GM21717 (cell line): ENCODE data around the gene SLC6A3.

Source experiments
- ATAC-seq: cut with Tn5 transposase; IDR thresholded peaks from one replicate; pipeline ENCODE4 v1.9.1; 2021; ENCODE audit warnings: mild to moderate bottlenecking, moderate library complexity; ENCODE audit not compliant: unreplicated experiment

SLC6A3 gene

DNA sequence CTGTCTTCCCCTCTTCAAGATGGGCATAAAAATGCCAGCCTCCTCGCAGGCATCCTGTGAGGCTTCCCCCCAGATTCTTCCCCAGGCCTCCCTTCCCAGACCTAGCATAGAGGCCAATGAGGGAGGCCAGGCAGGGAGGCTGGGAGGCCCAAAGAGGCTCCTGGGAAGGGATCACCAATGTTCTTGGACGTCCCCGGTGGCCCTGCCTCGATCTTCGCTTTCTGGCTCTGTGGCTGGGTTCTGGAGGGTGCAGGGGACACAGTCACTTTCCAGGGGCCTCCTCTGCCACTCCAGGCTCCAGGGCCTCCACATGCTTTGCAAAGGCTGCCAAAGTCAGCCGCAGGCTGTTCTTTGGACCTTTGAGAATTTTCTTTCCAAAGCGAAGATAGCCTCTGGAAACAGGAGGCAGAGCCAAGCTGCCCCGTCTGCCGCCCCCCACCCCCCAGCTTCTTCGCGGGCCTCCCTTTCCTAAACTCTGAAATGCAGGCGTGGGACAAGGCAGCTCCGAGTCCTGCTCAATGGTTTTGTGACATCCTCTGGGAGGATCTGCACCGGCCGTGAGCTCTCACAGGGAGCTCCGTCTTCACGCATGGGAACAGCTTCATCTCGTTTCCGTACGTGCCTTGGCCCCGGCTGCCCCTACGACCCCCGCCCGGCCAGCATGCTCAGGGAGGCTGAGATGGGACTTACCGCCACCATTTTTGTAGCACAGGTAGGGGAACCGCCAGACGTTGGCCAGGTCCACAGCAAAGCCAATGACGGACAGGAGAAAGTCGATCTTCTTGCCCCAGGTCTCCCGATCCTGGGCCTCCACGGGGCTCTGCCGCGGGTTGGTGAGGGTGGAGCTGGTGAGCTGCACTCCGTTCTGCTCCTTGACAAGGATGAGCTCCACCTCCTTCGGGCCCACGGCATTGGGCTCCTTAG, 2.8 kb downstream of the SLC6A3 start:
- ATAC-seq = no peak

- no peak for ATAC-seq
Observed at GRCh38 chr5:1441166-1441865, 3.9 kb downstream of the SLC6A3 start.

DNA sequence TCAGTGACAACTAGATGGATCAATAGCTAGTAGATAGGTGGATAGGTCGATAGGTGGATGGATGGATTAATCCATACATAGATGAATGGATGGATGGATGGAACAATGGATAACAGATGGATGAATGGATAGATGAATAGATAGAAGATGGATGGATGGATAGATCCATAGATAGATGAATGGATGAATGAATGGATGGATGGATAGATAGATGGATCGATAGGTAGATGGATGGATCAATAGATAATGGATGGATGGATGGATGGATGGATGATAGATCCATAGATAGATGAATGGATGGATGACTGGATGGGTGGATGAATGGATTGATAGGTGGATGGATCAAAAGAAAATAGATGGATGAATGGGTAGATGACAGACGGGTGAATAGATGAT, 5.1 kb downstream of the SLC6A3 start:
- ATAC-seq = no peak

GRCh38 chr5:1439388-1440097, 5.7 kb downstream of the SLC6A3 start:
- ATAC-seq = no peak

GRCh38 chr5:1438871-1439270, 6.4 kb downstream of the SLC6A3 start:
- ATAC-seq = no peak

DNA sequence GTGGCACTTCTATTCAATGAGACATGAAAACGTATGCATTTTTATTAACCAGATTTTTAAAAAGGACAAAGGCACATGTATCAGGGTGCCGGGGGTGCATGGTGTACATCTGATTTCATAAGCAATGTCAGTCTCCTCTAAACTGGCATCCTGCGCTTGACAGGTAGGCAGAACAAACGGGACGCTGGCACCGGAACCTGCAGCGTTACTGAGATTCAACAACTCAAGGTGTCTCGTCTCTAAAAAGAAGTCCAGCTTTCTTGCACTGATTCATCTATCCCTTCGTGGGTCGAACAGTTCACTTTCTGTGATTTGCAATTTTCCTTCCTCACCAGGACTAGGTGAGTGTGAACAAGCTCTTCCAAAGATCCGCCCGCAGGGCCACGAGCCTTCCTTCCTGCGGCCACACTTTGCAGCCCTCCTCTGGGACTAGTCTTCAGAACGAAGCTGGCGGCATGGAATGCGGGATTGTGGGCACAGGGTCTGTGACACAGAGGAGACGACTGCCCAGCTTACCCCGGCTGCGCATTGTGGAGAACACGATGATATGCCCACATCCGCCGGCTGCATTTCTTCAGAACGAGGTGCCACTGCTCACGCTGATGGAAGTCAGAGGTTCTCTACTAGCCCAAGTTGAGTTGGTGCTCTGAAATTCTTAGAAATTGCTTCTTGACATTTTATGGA, 7.2 kb downstream of the SLC6A3 start:
- no peak for ATAC-seq

DNA sequence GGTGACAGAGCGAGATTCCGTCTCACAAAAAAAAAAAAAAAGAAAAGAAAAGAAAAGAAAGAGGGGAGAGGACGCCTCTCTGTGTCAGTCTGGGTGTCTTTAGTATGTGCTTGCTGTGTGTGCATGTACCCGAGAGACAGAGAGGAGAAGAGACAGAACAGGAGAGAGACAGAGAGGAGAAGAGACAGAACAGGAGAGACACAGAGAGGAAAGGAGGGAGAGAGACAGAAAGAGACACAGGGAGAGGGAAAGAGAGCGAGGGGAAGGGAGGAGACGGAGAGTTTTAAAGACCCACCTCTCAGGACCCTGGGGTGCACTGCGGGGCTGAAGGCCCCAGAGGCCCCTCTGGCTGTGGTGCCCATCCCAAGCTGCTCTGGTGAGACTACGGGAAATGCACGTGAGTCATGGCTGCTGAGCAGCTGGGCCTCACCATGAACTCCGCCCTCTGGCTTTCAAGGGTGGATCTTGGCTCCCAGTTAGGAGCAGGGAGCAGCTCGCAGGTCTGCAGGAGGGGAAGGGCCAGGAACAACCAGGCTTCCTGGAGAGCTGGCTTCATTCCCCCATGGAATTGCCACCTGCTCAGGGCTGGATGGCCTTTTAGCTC, 7.9 kb downstream of the SLC6A3 start:
- no peak for ATAC-seq

GRCh38 chr5:1436681-1437080, 8.6 kb downstream of the SLC6A3 start:
- ATAC-seq = no peak

- ATAC-seq = no peak
Observed at GRCh38 chr5:1436036-1436435, 9.2 kb downstream of the SLC6A3 start.

DNA sequence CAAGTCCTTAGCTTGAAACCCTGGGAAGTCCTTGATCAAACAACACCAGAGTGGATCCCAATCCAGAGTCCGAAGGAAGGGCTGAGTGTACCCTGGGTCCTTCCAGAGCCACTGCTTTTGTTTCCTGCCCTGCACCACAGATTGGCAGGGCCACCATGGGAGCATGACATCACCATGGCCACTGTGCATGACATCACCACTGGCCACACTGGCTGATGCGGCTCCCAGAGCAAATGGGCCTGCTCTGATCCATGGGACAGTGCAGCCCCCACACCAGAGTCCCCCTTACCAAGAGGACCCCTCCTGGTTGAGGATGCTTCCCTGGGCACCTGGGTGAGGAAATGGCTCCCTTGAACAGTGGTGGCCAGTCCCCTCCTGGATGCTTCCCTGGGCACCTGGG, 9.9 kb downstream of the SLC6A3 start:
- ATAC-seq = no peak

DNA sequence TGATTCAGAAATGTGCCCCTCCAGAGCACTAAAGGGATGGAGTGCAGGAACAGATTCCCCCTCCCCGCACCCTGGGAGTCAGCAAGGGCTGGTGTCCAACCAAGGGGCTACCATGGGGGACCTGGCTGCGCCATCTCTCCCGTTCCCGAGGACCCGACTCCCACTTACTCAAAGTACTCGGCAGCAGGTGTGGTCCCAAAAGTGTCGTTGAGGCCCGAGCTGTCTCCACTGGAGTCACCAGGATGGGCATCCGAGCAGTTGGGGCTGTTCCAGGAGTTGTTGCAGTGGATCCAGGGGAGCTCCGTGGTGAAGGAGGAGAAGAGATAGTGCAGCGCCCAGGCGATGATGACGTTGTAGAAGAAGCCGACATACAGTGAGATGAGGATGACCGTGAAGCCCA, 12.9 kb downstream of the SLC6A3 start:
- ATAC-seq = no peak

- no peak for ATAC-seq
Observed at GRCh38 chr5:1431896-1432295, 13.3 kb downstream of the SLC6A3 start.

DNA sequence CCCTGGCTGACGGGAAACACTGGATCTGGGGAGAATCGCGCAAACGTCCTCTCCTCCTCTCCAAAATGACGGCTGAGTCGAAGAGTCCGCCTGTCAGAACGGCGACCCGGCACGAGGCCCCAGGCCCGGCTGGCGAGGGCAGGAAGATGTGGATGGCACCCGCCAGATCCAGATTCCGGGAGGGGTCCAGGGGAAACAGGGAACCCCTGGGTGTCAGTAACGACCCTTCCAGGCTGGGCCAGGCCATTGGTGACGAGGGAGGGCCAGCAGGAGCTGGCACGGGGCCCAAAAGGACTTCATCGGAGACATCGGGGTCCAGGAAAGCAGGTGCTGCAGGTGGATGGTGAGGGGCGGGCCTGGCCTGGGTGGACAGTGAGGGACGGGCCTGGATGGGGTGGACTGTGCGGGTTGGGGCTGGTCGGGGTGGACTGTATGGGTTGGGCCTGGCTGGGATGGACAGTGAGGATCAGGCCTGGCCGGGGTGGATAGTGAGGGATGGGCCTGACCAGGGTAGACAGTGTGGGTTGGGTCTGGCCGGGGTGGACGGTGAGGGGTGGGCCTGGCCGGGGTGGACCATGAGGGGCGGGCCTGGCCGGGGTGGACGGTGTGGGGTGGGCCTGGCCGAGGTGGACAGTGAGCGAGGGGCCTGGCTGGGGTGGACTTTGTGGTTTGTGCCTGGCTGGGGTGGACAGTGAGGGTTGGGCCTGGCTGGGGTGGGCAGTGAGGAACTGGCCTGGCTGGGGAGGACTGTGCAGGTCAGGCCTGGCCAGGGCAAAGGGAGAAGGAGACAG, 14.0 kb downstream of the SLC6A3 start:
- ATAC-seq = no peak

DNA sequence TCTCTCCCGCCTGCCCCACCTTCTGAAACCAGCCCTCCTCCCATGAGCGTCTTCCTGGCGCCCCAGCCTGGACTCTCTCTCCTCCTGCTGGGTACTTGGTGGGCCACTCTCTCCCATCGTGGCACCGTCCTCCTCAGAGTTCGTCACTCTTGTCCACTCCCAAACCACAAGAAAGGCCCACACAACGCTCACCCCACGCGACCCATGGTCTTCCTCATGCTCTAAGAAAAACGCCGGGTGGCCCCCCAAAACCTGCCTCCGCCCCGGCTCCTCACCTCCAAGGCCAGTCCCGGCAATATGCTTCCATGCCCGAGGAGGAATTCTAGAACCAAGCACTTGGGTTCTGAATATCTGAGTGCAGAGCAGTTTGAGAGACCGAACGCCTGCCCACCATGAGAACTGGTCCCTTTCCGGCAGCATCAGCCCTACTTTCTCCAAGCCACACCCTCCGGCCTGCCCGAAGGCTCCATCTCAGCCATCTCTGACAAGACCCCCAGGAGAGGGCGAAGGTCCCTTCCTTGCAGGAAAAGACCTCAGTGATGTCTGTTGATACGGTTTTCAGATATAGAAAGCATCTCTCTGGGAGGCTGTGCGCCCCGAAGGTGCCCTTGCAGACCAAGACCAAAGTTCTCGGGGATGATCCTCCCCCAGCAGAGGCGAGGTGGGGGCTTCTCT, 15.0 kb downstream of the SLC6A3 start:
- no peak for ATAC-seq

- ATAC-seq = no peak
Observed at GRCh38 chr5:1429496-1429895, 15.7 kb downstream of the SLC6A3 start.

GRCh38 chr5:1429066-1429465, 16.2 kb downstream of the SLC6A3 start:
- ATAC-seq = no peak

GRCh38 chr5:1428107-1428506, 17.1 kb downstream of the SLC6A3 start:
- ATAC-seq = no peak

- no peak for ATAC-seq
Observed at GRCh38 chr5:1424716-1425115, 20.5 kb downstream of the SLC6A3 start.

GRCh38 chr5:1423901-1424603, 21.2 kb downstream of the SLC6A3 start:
- ATAC-seq = no peak
